Upper lobe of right lung (tissue), 1 donor: ENCODE results near the gene TAPT1. TPM values are rescaled to one million over a fixed set of nuclear protein-coding genes. Genes with fewer than 3 reads are reported as not detected.

Source experiments
- ATAC-seq: fragments of 200-7000 bp; cut with Tn5 transposase; one replicate; pipeline ENCODE4 v1.9.1; 2020; ENCODE audit warnings: mild to moderate bottlenecking, moderate library complexity
- DNase-seq: peaks from one replicate; pipeline ENCODE4 v3.0.0-alpha.2; 2020
- H3K27ac ChIP-seq: fragments of 200-600 bp; one replicate; pipeline ENCODE4 v1.8.0; 2022
- H3K27me3 ChIP-seq: fragments of 200-600 bp; one replicate; pipeline ENCODE4 v1.8.0; 2022; ENCODE audit warnings: mild to moderate bottlenecking
- H3K36me3 ChIP-seq: fragments of 200-600 bp; one replicate; pipeline ENCODE4 v1.8.0; 2022
- H3K4me1 ChIP-seq: fragments of 200-600 bp; one replicate; pipeline ENCODE4 v1.8.0; 2022
- H3K4me3 ChIP-seq: fragments of 200-600 bp; one replicate; pipeline ENCODE4 v1.8.0; 2022; ENCODE audit warnings: mild to moderate bottlenecking
- H3K9me3 ChIP-seq: fragments of 200-600 bp; one replicate; pipeline ENCODE4 v1.8.0; 2022
- CTCF ChIP-seq: fragments of 200-600 bp; IDR thresholded peaks from one replicate; pipeline ENCODE4 v1.8.0; 2022; ENCODE audit warnings: antibody characterized with exemption
- intact Hi-C: fragments of 100-400 bp; cut with DNase I; formaldehyde crosslinking; loops from one replicate; pipeline ENCODE4 v1.11.0; 2022
- total RNA-seq: library from RNA; stranded (reverse); fragmentation: NEBNext Ultra II Directional; extraction: Animal tissue kit (Norgen Biotek cat#: 25700); gene quantifications from one replicate; pipeline ENCODE4 v1.2.1, GENCODE V29; 2021
- donor health status: DM: no; HTN: yes; CAD: no; lungs with severe emphysema.

TAPT1 gene
- total RNA-seq, 1 donor from 2014 or later: 66.5 TPM

- Histone ChIP-seq H3K4me1 (peaks cover 49% of the 10 kb centered on the region), H3K27me3 (no peaks in the 10 kb centered on the region), H3K27ac (peak overlapping the region; percentile 94), H3K4me3 (peak overlapping the region; percentile 83), H3K9me3 (no peaks in the 10 kb centered on the region), H3K36me3 (no peaks in the 10 kb centered on the region)
- intact Hi-C loops: no loop called here
- ATAC-seq: no peak
- DNase-seq: peak; percentile 65
- TF ChIP-seq CTCF: no peak
These were observed 1.2 kb upstream of the TAPT1 start for GRCh38 chr4:16227462-16227868.

DNA sequence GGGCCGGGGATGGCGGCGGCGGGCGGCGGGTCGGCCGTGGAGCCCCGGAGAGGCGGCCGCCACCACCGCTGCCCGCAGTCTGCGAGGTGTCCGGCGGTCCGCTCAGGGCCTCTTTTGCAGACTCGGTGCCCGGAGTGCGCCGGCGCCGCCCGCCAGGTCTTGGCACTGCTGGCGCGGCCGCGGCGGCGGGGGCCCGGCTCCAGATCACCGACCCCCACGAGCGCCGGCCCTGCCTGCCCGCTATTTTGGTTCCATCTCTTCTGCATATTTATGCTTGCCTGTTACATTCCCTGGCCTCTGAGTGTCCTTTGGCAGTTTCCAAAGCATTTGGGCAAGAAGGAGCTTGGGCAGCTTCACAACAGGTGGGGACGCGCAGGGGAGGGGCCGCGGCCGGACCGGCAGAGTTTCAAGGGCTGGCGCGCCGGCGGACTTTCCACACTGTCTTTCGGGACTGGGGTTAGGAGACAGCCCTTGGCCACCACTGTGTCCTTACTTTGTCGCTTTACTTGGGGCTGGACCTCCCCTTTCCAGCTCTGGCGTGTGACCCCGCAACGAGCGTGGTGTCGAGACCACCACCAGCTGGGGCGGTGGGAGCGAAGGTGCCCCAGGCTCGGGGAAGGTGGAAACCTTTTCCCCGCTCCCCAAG lies 668 bp upstream of the TAPT1 start:
- ATAC-seq: peak; percentile 61
- no peak for TF ChIP-seq CTCF
- peak; percentile 84 for DNase-seq
- no peaks in the 10 kb centered on the region for H3K27me3 ChIP-seq
- H3K27ac ChIP-seq: peak overlapping the region; percentile 94
- peaks cover 45% of the 10 kb centered on the region for H3K4me1 ChIP-seq
- H3K36me3 ChIP-seq: no peaks in the 10 kb centered on the region
- no peaks in the 10 kb centered on the region for H3K9me3 ChIP-seq
- intact Hi-C loops: no loop called here
- H3K4me3 ChIP-seq: peak overlapping the region; percentile 83

- no peak for ATAC-seq
- no peaks in the 10 kb centered on the region for H3K9me3 ChIP-seq
- H3K4me1 ChIP-seq: peaks cover 43% of the 10 kb centered on the region
- no peak for DNase-seq
- H3K36me3 ChIP-seq: peaks cover 3% of the 10 kb centered on the region
- peak overlapping the region; percentile 83 for H3K4me3 ChIP-seq
- peak overlapping the region; percentile 94 for H3K27ac ChIP-seq
- intact Hi-C loops: no loop called here
- no peak for TF ChIP-seq CTCF
- H3K27me3 ChIP-seq: no peaks in the 10 kb centered on the region
These were observed 956 bp downstream of the TAPT1 start for GRCh38 chr4:16225167-16225862.

DNA sequence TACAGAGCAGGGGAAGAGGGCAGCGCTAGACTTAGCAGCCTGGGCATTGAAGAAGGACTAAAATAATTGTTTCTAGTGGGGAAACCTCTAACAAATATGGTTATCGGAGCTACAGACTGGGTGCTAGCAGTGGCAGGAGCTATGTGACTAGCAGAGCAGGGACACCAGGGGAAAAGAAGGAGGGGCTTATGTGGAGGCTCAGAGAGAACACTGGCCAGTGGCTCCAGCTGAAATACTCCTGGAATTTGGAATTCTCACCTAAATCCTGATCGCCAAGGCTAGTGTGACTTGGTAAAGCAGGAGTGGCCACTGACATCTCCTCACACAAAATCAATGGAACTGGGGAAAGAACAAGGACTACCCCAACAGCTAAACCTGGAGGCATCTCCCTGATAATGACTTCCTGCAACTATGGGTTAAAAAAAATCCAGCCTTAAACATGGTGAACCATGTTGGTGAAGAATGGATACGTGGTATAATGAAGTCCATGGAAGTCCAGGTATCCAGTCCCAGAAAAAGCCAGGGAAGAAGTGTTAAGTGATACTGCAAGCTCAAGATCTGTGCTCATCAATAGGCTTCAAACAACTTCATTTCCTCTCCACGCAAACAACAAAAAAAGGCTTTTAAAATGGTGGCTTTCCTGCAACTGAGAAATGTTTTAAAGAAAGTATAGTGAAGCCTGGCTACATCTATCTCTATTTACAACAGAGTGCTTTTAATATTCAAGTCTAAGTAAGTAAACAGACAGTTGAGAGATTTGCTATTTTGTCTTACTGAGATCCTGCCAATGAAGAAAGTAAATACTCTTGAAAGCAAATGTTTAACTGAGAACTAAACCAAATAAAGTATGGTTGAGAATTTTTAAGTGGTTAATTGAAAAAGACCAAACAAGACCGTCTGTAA lies 1.8 kb downstream of the TAPT1 start:
- H3K36me3 ChIP-seq: peaks cover 11% of the 10 kb centered on the region
- H3K4me3 ChIP-seq: peak overlapping the region; percentile 83
- H3K27me3 ChIP-seq: no peaks in the 10 kb centered on the region
- no peak for ATAC-seq
- H3K9me3 ChIP-seq: no peaks in the 10 kb centered on the region
- intact Hi-C loops: no loop called here
- no peak for TF ChIP-seq CTCF
- DNase-seq: no peak
- peaks cover 43% of the 10 kb centered on the region for H3K4me1 ChIP-seq
- H3K27ac ChIP-seq: peak overlapping the region; percentile 94

DNA sequence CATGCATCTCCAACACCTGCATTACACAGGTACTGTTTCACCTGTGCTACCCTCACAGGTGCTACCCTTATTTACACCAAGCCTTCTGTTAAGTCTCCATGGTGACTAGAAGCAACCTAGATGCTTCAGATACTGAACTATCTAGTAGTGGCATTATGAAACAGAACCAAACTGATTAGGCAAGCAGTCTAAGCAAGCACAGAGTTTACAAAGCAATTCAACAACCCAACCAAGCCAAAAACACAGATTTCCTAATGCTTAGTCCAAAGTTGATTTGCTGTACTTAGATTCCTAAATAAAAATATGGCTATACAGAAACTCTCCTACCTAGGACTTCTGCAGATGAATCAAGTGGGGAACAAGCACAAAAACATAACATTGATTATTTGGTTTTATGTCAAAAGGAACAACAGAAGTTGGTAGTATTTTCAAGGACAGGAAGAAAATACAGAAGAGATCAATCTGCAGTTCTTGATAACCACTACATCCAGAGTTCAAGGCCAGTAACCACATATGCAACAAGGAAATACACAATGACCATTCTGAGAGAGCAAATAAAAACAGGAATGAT lies 3.2 kb downstream of the TAPT1 start:
- intact Hi-C loops: no loop called here
- peaks cover 15% of the 10 kb centered on the region for H3K36me3 ChIP-seq
- peak overlapping the region; percentile 83 for H3K4me3 ChIP-seq
- ATAC-seq (peak; percentile 53), DNase-seq (no peak)
- H3K9me3 ChIP-seq: no peaks in the 10 kb centered on the region
- H3K27me3 ChIP-seq: no peaks in the 10 kb centered on the region
- TF ChIP-seq CTCF: no peak
- H3K4me1 ChIP-seq: peaks cover 40% of the 10 kb centered on the region
- H3K27ac ChIP-seq: peak overlapping the region; percentile 53
